ENCODE data around the gene MED9.

MED9 gene

GRCh38 chr17:17538417-17539391 lies 61.9 kb downstream of the MED9 start:
- no peak for DNase-seq

DNA sequence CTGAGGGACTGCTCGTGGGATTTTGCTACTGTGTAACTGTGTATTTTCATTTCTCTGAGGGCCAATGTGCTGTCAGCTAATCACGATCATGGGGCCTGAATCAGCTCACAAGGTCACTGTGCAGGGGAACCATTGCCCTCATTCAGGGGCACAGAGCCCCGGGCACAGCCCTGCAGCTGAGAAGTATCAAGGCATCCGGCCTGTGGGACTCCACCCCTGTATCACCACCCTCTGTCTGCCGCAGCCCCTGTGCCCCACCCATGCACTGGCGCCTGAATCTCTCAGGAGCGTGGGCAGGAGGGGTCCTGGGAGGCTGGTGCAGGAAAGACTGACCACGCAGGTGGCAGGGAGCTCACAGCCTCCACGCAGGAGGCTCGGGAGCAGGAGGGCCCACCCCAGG lies 62.8 kb downstream of the MED9 start:
- DNase-seq, result no peak

- DNase-seq, result no peak
Observed at GRCh38 chr17:17540278-17540906, 63.6 kb downstream of the MED9 start.

- DNase-seq, result no peak
Observed at GRCh38 chr17:17540935-17541639, 64.3 kb downstream of the MED9 start.

- DNase-seq, result no peak
Observed at GRCh38 chr17:17541640-17542001, 64.8 kb downstream of the MED9 start.
